Lung microvascular endothelial cell (primary cell): ENCODE results near the gene MTARC1. TPM values are rescaled to one million over a fixed set of nuclear protein-coding genes. Genes with fewer than 3 reads are reported as not detected.

Experiments used
- DNase-seq, 2 donors: peaks; one replicate each; pipeline versions ENCODE4 v3.0.0 to v3.0.0-alpha.2; 2010; ENCODE audit warnings: low read depth in 2 of 2
- total RNA-seq: library from RNA; depleted of rRNA; stranded (reverse); fragments of >200 nt; gene quantifications from 2 replicates; pipeline ENCODE4 v1.2.1, GENCODE V29; 2014

MTARC1 gene
- total RNA-seq, 1 donor from 2014 or later = 0.99 TPM

DNA sequence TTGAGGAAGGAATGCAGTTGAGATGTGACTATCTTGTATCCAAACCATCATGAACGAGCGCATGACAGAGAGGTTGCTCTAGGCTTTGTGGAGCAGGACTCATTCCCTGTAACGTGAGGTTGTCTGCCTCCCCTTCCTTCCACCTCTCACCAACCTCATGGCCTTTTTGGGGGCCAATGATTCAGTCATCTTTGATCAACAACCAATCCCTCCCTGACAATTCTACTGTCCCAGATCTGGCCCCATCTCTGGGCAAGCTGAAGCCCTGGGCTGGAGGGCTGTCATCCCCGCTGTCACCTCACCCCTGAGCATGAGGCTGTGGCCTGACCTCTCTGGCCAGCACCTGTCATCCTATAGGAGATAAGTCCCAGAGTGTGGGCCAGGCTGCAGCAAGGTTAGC lies 19.7 kb downstream of the MTARC1 start:
- DNase-seq = no peak

GRCh38 chr1:220807726-220808125 lies 21.0 kb downstream of the MTARC1 start:
- DNase-seq = no peak

- no peak for DNase-seq
Observed at GRCh38 chr1:220808345-220809186, 21.9 kb downstream of the MTARC1 start.

DNA sequence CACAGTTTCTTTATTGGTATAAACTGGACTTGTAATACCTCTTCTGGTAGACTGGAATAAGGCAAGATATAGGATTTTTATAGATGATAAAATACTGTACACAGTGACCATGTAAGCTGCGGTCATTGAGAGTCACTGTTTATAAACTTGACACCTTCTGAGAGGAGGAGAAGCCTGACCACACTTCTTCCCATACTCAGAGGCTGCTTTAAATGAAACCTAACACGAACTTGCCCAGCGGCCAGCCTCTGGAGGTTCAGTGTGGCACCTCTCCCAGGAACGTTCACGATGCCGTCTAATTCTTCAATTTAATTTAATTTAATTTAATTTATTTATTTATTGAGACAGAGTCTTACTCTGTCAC lies 22.5 kb downstream of the MTARC1 start:
- no peak for DNase-seq

- no peak for DNase-seq
Observed at GRCh38 chr1:220809704-220810103, 23.0 kb downstream of the MTARC1 start.

DNA sequence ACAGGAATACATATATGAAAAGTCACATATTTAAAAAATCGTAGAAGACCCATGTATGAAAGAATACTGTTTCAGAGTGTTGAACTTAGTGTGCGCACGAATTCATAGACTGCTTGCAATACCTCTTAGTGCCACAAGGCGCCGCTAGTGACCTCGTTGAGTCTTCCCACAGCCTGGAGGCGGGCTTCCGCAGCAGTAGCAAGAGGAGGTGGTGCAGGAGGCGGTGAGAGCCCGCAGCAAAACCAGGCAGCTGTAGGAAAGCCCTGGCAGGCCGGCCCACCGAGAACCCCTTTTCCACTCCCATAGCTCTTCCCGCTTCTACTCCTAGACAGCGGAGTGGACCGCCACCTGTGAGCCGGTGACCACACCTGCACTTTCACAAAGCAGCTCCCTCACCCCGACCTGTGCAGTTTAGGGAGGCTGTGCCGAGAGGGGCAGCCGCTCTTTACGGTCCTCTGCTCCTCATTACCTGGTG lies 23.5 kb downstream of the MTARC1 start:
- peak; percentile 86 to 88 for DNase-seq

GRCh38 chr1:220810963-220811362 lies 24.2 kb downstream of the MTARC1 start:
- peak in 1 of 2 donors; percentile 23 for DNase-seq

- DNase-seq = peak in 1 of 2 donors; percentile 60
Observed at GRCh38 chr1:220811695-220812094, 25.0 kb downstream of the MTARC1 start.

GRCh38 chr1:220812308-220812707 lies 25.6 kb downstream of the MTARC1 start:
- no peak for DNase-seq

DNA sequence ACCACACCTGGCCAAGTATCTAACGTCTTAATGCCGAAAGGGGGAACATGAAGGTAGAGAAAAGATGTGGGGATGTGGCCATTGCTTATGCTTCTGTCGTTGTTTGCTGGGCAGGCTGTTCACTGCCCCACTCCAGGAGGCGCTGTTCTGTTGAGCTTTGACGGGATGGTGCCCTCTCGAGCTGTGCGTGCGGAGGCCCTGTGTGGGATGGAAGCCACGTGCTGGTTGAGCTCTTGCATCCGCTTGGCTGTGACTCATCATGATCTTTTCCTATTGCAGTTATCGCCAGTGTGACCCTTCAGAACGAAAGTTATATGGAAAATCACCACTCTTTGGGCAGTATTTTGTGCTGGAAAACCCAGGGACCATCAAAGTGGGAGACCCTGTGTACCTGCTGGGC lies 26.3 kb downstream of the MTARC1 start:
- peak; percentile 71 to 84 for DNase-seq

DNA sequence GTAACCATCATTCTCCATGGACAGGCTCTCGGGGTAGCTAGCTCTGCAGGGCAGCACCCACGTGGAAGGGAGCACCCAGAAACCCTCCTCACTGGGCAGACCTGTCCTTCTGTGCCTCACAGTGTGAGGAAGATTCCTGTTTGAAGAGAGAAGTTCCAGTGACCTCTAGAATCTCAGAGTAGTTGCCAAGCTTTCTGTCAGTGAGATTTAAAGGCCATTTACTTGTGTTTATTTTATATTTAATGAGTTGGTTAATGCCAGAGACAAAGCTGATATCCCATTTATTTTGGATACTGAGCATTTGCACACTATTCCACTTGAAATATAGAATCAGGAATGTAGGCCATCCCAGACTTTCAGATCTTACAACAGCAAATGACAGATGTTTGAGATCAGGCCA lies 28.7 kb downstream of the MTARC1 start:
- no peak for DNase-seq

GRCh38 chr1:220817907-220818306 lies 31.2 kb downstream of the MTARC1 start:
- no peak for DNase-seq

DNA sequence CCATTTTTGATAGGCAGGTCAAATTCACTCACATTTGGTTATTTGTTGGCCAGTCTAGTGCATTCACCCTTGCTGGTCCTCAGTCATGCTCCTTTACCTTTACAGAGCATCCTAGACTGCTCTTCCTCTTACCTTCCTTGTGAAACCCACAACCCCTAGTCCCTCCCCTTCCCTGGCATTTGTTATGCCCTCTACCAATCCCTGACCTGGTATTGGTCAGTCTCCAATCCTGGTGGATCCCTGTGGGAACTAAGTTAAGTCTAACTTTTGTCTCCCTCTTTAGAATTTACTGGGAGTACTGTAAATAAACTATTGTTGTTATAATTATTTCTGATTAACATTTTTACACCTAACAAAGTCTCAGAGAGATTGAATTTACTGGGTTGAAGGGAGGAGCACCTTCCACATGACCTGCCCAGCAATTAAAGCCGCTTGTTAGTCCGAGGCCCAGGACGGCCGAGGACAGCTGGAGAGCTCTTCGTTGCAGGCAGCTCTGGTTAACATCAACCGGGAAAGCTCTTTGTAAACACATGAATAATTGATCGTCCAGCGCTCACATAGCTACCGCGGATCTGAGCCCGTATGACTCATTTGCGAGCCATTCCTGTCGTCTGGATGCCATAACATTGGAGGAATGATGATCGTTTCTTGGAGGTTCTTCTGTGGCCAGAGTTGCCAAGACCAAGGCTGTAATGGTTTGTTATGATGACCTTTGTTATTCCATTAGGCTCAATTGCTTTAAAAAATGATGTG lies 31.9 kb downstream of the MTARC1 start:
- peak in 1 of 2 donors; percentile 85 for DNase-seq

DNA sequence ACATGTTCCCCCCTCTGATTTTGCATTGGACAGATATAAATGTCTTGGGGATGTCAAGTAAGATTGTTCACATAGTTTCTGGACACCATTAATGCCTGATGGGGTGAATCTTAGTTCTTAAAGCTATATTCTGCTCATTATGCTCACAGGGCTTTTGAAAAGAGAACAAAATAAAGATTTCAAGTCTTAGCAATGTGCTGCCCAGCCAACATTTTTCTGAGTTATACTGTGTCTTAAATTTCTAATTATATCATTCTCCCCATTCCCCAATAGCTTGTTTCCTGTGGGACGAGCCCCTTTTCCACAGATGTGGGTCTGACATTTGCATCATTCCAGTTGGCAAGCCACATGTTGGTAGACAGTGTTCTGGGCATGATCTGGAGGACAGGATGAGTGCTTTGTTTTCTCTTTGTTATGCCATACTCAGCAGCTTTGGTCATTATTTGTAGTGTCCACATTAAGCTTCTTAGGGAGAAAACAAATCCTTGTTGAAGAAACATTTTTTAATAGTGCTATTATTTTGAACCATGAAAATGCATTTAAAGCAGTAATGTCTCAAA lies 32.8 kb downstream of the MTARC1 start:
- DNase-seq = no peak

DNA sequence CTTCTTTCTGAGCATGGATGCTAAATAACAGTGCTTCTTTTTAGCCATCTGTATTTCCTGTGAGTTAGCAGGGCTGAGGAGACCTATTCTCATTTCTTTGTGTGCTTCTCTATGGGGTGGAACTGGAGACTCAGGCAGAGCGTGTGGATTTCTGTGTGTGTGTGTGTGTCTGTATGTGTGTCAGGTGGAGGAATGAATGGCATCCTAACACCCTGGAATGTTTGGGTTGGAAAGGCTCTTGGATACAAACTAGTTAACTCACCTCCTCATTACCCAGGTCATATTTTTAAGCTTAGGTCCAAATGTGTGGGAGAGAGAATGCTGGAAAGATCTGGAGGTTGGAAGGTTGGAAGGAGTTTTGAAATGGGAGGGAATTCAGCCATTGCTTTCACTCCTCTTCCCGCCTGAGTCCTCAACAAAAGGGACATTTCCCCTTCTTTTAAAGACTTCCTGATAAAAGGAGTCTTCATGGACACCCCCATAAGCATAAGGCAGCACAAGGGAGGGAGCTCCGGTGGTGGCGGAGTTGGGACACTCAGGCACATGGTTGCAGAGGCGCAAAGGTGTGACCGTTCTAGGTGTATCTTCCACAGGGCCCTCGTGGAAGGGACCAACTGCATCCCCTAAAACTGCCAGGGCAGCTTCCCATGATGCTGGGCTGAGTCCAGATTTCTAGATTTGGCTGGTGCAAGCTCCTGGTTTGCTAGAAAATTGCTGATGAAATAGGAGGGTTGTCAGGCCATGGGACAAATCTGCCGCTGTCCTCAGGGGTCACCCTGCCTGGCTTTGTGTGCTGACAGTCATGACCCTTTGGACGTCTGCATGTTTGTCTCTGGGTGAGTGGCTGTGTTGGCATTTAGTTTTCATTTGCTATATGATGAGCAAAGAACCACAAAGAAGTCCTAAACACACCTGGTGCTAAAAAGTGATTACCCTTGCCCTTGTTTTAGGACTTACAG lies 37.6 kb downstream of the MTARC1 start:
- no peak for DNase-seq

- peak in 1 of 2 donors; percentile 23 for DNase-seq
Observed at GRCh38 chr1:220825819-220826551, 39.3 kb downstream of the MTARC1 start.

DNA sequence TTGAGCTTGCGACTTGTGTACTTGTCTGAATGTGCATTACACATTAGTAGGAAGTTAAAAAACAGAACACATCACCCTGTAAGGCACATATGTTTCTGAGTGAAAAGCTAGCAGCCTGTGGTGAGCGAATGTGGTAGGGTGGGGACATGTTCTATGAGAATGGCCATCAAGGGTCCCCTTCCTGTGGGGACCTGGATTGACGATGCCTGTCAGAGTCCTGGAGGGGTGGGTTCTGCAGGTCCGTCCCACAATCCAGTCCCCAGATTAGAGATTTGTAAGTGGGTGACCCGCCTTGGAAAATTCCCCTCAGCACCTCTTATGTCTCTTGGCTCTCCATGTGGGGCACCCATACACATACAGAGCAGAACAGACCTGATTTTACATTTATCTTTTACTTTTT lies 40.0 kb downstream of the MTARC1 start:
- DNase-seq = no peak

GRCh38 chr1:220827445-220828178 lies 40.9 kb downstream of the MTARC1 start:
- no peak for DNase-seq

DNA sequence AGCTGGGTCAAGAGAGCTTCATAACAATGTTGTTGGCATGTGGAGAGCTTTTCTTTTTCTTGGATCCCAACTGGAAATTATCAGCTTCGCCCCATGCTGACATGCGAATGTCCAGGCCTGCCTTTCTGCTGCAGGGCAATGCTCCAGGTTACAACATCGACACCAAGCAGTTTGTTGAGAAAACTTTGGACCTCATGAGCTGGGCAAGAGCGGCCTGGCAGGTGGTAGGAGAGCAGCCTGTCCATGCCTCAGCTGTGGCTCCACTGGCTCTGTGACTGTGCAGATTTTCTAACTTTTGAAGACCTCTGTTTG lies 41.4 kb downstream of the MTARC1 start:
- no peak for DNase-seq
